HG02759 (cell line): ENCODE data around the gene GNRH2.
"Not testable (repeated sequence)": the region's sequence is repeated elsewhere in the genome, so short reads cannot be mapped to it uniquely, and the experiment has no call there.

ENCODE experiments used
- ATAC-seq: cut with Tn5 transposase; IDR thresholded peaks from one replicate; pipeline ENCODE4 v1.9.1; 2021; ENCODE audit warnings: mild to moderate bottlenecking, moderate library complexity; ENCODE audit not compliant: unreplicated experiment

GNRH2 gene, protein sequence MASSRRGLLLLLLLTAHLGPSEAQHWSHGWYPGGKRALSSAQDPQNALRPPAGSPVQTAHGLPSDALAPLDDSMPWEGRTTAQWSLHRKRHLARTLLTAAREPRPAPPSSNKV

DNA sequence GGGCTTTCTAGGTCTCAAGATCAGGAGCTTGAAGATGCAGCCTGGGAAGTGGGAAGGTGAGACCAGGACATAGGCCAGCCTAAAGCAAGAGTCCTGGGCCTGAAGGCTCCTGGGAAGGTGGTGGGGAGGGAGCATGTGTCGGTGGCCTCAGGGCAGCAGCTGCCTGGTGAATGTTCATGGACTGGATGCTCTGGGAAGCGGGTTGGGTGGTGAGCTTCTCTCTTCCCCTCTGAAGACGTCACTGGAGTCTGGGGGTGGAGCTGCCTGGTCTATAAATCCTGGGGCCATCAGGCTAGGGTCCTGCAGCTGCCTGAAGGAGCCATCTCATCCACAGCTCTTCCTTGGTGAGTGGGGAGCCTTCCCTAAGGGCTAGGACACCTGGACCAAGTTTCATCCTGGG, at the start of gene GNRH2:
TSS of gene GNRH2 (plus strand) at position 301 of the 400 bp plus-strand sequence. CDS start 793 bp downstream, outside the sequence.
- no peak for ATAC-seq

DNA sequence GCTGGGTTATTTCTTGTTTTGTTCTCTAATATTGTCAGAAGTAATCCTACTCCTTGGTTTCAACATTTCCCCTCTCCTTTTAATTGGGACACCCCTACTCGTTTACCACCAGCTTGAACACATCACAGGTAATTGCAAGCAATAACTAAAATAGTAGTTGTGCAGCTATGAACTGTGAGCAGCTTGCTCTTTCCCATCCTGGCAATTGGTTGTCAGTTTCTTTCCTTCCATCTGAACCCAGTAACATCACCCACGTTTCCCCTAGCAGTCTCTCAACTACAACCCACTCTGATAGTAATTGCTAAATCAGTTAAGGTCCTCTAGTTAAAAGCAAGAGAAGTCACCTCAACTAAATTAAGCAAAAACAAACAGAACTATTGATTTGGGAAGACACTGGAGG, 47.6 kb upstream of the GNRH2 start:
- ATAC-seq, result no peak

DNA sequence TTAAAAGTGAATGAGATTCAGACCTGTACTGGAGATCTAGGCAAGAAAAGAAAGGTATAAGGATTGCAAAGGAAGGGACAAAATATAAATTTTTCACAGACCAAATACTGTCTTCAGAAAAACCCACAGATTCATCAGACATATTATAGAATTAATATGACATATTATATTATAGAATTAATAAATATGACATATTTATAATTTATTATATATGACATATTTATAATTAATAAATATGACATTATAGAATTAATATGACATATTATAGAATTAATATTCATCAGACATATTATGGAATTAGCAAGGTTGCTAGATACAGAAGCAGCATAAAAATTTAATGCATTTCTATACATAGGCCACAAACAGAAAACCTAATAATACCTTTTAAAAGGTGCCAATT, 44.7 kb upstream of the GNRH2 start:
- no peak for ATAC-seq

DNA sequence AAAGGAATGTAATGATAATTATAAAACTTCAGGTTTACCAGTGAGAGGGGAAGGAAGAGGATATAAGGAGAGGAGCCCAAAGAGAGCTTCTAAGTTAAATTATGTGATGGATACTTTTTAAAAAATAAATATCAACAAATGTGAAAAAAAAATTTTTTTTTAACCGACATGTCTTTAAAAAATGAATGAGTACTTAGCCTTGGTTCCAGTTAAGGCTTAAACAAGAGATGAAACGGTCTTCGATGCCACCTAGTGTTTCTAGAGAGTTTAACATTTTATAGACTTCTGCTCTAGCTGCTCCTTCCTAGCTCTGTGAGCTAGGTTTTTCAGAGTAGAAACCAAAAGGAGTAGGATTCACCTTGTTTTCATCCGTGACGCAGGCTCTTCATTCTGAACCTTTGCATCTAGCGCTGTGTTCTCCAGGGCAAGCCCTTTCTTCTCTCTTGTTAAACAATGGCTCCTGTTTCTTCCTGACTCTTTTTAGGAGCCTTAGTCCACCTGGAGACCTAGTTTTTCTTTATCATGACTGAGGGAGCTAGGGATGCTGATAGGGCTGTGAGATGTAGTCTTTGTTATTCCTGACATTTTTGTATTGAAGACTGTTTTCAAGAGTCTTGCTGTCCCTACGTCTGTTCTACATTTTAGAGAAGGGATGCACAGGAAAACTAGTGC, 42.4 kb upstream of the GNRH2 start:
- no peak for ATAC-seq

DNA sequence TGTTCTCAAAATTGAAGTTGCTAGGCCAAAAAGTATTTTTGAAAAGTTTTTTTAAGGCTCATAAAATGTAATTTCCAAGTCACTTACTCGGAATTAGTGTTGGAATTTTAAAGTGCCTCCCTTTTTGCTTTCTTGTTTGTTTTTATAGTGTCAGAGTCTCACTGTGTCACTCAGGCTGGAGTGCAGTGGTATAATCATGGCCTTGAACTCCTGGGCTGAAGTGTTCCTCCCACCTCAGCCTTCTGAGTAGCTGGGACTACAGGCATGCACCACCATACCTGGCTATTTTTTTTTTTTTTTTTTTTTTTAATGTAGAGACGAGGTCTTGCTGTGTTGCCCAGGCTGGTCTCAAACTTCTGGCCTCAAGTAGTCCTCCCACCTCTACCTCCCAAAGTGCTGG, 40.0 kb upstream of the GNRH2 start:
- ATAC-seq, result no peak

DNA sequence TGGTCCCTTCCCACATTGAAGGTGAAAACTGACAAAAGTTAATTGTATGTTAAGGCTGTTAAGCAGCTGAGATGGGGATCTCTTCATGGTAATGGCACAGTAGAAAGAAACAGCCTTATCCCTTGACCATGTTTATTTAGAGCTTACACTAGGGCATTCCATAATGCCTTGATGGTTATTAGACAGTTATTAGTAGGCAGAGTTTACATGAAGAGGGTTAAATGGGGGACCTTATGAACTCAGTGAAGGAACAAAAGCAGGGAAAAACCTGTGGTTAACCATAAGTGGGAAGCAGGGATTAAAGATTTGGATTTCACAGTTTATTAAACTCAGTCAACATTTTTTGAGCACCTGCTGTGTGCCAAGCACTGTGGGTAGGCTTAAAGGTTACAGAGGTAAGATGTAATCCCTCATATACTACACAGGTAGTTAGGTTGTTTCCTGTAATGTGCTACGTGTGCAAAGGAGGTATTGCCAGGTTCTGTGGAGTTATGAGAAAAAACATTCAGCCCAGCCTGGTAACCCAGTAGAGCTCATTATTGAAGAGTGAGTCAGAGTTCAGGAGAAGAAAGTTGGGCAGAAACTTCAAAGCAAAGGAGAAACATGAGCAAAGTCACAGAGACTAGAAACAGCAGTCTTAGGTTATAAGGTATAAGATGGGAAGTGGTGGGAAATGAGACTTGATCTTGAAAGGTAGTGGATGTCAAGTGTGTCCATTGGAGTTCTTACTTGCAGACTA, 32.3 kb upstream of the GNRH2 start:
- ATAC-seq, result no peak

DNA sequence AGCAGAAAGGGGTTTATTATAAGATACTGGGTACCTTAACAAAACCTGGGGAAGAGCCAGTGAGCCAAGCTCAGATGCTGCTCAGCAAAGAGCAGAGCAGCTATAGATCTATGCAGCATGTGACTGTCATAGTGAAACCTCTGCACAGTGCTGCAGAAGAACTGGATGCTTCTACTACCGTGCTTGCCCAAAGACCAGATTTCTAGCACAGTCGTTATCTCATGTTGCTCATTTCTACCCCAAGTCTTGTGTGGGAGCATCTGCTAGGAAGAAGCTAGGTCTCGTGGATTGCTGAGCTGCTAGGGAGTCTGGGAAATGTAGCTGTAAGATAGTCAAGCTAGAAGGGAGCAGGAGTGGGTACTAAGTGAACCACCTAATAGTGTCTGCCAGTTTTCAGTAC, 31.7 kb upstream of the GNRH2 start:
- ATAC-seq, result no peak

DNA sequence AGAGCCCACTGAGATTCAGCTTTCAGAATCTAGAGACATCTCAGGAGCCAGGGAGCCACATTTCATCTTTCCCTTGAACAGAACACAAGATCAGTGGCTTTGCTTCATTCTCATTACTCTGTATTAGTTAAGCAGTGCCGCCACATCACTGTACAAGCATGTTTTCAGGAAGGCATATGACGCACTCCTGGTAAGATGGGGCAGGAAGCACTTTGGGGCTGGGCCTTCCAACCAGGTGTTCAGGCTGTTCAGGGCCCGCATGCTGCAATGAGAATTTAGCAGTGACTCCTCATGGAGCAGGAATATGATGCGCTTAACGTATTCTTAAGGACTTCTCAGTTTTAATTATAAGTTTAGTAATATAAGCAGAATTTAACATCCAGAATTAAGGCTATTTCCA, 29.7 kb upstream of the GNRH2 start:
- ATAC-seq, result no peak

DNA sequence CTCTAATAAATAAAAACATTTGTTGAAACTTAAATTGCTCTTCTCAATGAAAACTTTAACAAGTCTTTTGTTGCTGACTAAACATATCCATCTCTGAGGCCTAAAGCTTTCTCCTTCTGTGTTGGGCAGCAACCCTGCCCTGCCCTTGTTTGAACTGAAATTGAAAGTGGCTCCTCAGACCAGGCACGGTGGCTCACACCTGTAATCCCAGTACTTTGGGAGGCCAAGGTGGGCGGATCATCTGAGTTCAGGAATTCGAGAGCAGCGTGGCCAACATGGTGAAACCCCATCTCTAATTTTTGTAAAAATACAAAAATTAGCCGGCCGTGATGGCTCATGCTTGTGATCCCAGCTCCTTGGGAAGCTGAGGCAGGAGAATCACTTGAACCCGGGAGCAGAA, 29.2 kb upstream of the GNRH2 start:
- no peak for ATAC-seq

DNA sequence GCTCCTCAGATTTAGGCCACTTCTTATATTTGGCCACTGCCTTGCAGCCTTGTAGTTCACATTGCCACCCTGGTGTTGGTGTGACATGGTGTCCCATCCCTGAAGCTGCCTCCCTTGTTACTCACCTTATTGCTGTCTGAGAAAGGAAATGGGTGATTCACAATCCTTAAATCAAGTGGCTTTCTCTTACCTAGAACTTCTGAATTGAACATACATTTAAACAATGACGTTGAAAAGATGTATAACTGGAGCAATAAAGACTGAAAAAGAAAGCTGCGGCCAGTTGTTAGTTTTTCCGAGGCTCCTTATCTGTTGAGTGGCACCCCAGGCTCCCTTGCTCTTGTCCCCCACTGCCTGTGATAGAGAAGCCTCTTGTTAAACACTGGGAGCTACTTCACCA, 28.8 kb upstream of the GNRH2 start:
- ATAC-seq, result no peak

DNA sequence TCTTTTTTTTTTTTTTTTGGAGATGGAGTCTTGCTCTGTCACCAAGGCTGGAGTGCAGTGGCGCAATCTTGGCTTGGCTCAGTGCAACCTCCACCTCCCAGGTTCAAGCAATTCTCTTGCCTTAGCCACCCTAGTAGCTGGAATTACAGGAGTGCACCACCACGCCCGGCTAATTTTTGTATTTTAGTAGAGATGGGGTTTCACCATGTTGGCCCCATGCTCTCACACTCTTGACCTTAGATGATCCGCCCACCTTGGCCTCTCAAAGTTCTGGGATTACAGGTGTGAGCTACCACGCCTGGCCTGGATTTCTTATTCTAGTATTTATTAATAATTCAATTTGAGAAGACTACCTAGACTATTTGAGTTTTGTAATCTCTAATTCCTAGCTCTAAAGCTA, 28.1 kb upstream of the GNRH2 start:
- ATAC-seq, result not testable (repeated sequence)

DNA sequence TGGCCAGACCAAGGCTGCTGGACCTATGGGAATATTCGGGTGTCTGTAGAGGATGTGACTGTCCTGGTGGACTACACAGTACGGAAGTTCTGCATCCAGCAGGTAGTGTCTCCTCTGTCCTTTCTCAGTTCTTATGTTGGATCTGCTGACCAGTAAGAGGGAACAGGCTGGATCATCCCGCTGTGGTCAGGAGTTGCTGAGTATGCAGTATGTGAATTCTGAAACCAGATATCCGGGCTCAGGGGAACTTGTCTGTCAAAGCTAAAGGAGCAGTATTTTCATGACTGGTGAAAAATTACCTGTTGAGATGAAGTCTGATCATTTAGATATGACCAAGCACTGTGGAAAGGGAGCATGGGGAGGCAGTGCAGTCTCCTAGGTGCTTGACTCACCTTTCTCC, 22.1 kb upstream of the GNRH2 start:
- ATAC-seq, result no peak

DNA sequence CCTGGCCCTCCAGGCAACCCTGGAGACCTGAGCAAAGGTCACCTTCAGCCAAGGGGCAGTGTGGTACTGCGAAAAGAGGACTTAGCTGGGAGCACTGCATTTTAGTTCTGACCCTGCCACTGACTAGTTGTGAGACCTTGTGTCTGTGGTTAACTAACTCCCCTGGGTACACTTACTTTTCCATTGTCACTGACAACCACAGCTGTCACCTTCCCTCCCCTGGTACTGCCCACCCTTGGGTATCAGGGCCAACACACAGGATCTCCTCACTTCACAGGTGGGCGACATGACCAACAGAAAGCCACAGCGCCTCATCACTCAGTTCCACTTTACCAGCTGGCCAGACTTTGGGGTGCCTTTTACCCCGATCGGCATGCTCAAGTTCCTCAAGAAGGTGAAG, 21.6 kb upstream of the GNRH2 start:
- ATAC-seq, result no peak

DNA sequence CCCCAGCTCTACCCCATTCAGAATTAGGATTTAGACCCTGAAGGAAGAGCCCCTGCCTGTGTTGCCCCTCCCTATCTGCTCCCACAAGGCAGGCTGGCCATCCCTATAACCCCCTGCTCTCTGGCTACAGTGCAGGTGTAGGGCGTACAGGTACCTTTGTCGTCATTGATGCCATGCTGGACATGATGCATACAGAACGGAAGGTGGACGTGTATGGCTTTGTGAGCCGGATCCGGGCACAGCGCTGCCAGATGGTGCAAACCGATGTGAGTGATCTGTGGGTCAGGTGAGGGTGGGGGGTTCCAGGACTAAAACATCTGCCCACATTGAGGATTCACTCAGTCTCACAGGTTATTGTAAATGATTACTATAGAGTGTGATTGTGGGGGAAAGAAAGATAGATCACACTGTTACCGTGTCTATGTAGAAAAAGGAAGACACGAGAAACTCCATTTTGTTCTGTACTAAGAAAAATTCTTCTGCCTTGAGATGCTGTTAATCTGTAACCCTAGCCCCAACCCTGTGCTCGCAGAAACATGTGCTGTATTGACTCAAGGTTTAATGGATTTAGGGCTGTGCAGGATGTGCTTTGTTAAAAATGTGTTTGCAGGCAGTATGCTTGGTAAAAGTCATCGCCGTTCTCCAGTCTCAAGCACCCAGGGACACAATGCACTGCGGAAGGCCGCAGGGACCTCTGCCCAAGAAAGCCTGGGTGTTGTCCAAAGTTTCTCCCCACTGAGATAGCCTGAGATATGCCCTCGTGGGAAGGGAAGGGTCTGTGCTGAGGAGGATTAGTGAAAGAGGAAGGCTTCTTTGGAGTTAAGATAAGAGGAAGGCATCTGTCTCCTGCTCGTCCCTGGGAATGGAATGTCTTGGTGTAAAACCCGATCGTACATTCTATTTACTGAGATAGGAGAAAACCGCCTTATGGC, 20.6 kb upstream of the GNRH2 start:
- ATAC-seq, result not testable (repeated sequence)

DNA sequence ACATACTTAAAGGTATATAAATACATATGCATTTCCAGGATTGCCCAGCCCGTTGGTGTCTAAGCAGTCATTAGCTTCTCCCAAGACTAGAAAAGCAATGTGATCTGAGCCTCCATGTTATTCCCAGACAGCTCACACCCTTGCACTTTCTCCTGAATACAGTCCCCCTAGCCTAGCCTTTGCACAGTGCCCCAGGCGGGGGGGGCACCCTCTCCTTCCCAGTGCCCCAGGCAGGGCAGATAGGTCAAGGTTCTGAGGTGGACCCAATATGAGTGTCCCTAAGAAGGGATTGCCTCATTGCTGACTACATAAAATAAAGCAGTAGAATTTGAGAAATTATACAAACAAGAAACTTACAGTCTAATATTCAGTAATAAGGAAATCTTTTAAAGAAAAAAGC, 15.4 kb upstream of the GNRH2 start:
- no peak for ATAC-seq

DNA sequence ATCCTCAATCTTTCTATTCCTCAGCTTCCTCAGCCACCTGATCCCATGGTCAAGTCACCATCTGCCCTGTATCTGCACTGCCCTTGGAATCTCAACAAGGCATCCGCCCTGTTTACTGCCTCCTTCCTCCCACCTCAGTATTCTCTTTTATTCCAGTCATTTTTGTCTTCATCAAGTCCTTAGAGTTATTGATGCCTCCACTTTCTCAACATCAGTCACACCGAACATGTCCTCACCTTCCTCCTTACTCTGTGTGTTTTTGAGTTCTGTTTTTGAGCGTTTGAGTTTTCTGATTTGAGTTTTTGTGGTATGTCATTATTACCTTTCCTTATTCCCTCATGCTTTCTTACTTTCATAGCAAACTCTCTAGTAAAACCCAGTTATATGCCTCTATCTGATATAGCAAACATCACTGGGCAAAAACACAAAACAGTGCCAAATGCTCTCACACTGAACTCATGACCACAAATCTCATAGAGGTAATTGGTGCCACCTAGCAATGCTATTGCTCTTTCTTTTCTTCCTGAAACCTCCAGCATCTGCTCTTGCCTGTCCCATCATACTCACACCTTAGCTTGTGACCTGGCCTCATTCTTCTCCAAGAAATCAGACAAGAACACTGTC, 11.8 kb upstream of the GNRH2 start:
- ATAC-seq, result no peak

DNA sequence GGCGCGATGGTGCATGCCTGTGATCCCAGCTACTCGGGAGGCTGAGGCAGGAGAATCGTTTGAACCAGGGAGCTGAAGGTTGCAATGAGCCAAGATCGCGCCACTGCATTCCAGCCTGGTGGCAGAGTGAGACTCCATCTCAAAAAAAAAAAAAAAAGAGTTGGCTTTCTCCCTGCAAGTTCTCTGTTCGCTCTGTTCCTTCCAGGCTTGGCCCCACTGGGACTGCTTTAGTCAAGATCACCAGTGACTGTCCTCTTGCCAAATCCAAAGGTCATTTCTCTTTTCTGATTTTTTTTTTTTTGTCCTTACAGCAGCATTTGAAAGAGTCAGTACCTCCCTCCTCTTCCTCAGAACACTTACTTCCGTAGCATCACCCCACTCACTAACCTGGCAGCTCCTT, 10.8 kb upstream of the GNRH2 start:
- ATAC-seq, result no peak

DNA sequence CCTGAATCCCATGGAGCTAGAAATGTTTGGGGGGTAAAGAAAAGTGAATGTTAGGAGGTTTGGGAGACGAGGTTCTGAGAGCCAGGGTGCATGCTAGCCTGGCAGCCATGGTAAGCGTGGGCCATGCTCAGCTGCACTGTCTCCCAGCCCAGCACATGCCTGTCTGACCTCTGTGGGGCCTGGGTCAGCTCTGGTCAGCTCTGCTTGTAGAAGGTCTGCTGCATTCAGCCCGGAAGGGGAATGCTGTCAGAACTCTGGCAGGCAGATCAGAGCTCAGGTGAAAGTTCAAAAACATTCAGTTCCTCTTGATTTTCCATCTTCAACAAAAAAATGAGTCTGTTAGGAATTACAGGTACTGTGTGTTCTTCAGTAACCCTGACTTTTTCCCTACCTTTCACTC, 5.8 kb upstream of the GNRH2 start:
- no peak for ATAC-seq

DNA sequence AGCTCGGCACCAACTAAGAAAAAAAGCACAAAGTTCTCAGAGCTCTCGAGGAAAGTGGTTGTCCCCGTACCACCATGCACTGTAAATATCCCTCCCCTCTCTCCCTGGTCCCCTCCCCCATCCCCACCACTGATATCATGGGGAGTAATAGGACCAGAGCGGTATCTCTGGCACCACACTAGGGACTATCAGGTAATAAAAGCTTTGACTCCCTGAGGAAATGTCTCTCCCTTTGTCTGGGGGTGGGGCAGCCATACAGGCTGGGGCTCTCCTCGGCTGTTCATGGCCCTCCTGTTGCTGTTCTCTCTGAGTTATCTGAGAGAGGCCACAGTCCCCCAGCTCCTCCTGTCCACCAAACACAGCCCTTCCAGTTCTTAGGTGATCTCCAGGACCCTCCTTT, 5.0 kb upstream of the GNRH2 start:
- ATAC-seq, result no peak

DNA sequence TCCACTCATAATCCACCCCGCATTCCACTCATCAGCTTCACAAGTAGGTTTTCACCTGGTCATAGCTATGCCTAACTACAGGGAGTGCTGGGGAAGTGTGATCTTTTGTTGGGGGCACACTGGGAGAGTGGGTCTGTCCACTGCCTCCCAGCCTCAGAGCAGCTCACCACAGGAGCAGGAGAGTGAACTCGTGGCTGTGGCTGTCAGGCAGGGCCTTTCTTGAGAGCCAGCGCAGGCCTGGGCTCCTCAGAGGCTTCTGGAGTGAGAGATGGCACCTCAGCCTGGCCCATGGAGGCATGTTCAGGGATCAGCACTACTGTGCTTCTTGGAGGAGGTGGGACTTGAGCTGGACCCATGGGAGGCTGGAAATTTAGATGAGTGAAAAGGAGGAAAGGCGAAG, 4.0 kb upstream of the GNRH2 start:
- ATAC-seq, result no peak

DNA sequence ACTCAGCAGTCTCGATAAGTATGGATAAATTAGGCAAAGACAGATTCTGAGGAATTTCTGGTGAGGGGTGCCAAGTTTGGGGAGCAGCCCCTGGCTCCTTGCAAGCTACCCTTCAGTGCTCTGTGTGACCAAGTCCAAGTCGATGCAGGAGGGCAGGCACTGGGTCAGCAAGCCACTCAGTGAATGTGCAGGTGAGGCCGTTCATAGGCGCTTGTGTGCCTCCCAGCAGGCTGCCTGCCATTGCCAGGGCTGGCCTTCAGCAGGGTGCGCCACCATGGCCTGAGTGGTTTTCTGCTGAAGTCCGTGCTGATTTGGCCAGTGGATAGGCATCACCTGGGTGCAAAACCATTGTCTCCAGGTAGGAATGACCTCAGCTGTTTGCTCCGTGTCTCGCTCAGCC, 3.3 kb upstream of the GNRH2 start:
- ATAC-seq, result no peak
